ENCODE data around the gene TERF2IP.
A peak's percentile ranks its signal among the peaks of the same experiment; 100 is the strongest.

The TERF2IP gene

GRCh38 chr16:75640598-75640997, 7.0 kb upstream of the TERF2IP start:
- no peak for DNase-seq (ENCODE audit: low read depth, low spot score)

- no peak for DNase-seq (ENCODE audit: low read depth, low spot score)
Observed at GRCh38 chr16:75644240-75645012, 3.1 kb upstream of the TERF2IP start.

GRCh38 chr16:75647112-75647491, 471 bp upstream of the TERF2IP start:
- no peak for DNase-seq (ENCODE audit: low read depth, low spot score)

DNA sequence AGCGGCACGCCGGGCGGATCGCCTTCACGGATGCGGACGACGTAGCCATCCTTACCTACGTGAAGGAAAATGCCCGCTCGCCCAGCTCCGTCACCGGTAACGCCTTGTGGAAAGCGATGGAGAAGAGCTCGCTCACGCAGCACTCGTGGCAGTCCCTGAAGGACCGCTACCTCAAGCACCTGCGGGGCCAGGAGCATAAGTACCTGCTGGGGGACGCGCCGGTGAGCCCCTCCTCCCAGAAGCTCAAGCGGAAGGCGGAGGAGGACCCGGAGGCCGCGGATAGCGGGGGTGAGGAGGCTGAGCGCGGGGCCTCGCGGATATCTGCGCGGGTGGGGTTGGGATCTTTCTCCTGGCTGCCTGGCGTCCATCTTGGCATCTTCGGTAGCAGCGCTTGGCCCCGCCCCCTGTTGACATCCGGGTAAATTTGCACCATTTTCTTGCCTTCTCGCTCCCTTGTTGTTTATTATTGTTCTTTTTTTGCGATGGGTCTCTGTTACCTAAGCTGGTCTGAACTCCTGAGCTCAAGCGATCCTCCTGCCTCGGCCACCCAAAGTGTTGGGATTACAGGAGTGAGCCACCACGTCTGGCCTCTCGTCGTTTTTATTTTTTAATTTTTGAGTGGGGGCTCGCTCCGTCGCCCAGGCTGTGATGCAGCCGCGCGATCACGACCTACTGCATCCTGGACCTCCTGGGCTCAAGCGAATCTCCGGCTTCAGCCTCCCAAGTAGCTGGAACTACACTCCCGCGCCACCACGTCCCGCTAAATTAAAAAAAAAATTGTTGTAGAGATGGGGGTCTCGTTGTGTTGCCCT, 898 bp downstream of the TERF2IP start:
- DNase-seq (ENCODE audit: low read depth, low spot score): no peak

- no peak for DNase-seq (ENCODE audit: low read depth, low spot score)
Observed at GRCh38 chr16:75653922-75654321, 6.3 kb downstream of the TERF2IP start.

DNA sequence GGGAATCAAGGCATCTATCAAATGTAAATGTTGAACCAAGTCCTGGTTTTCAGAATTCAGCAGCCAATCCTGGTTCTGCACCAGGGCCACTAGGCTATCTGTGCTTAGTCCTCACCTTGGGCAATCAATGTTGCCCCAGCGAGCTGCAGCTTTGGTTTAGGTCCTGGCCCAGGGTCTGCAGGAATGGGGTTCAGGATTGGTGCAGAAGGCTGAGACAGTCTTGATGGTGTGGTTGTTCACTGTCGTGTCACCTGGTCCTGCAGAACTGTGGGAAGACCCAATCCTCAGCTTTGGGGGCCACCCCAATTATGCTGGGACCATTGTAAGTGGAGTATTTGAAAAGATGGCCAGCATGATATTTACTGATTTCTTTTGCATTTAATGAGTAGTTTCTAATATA, 10.6 kb downstream of the TERF2IP start:
- DNase-seq (ENCODE audit: low read depth, low spot score): no peak

DNA sequence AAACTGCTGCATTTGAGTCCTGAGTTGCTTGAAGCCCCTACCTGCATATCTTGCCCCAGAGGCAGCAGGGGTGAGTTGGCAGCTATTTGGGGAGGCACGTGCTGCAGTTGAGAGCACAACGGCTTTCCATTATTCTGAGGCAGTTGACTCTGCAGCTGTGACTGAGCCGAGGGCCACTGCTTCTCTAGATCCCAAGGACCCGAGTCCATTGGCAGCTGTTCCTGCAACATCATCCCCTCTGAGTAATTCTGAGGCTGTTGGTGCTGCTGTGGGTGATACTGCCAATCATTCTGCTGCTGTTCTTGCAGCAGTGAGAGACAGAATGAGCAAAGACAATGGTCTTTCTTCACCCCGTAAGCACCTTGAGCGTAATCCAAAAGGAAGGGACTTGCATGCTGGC, 12.7 kb downstream of the TERF2IP start:
- no peak for DNase-seq (ENCODE audit: low read depth, low spot score)

- DNase-seq (ENCODE audit: low read depth, low spot score): no peak
Observed at GRCh38 chr16:75660726-75661302, 13.2 kb downstream of the TERF2IP start.

GRCh38 chr16:75667503-75667902, 19.9 kb downstream of the TERF2IP start:
- DNase-seq (ENCODE audit: low read depth, low spot score): no peak

- no peak for DNase-seq (ENCODE audit: low read depth, low spot score)
Observed at GRCh38 chr16:75676909-75677308, 29.3 kb downstream of the TERF2IP start, which contains the start of gene CPHXL2. Gene CPHXL2, minus strand, starts transcription at chr16:75677009. Its CDS starts 10 bp downstream, at chr16:75676999.

DNA sequence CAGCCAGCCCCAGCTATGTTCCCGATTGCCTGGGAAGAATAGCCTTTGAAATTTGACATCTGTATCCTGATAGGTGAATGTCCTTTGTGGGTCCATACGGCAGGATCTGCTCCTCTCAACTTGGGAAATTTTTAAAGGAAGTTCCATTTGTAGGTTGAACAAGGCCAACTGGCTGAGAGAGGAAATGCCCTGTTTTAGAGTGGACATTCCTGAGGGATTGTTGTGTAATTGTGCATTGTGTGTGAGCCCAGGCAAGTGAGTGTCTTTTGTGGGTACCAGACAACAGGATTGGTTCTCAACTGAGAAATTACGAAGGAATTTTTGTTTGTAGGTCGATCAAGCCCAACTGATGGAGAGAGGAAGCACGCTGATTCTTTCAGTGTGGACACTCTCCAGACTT, 31.8 kb downstream of the TERF2IP start:
- no peak for DNase-seq (ENCODE audit: low read depth, low spot score)

GRCh38 chr16:75682308-75682707, 34.7 kb downstream of the TERF2IP start:
- DNase-seq (ENCODE audit: low read depth, low spot score): no peak

- DNase-seq (ENCODE audit: low read depth, low spot score): no peak
Observed at GRCh38 chr16:75687361-75687760, 39.8 kb downstream of the TERF2IP start.

- peak; percentile 15 for DNase-seq (ENCODE audit: low read depth, low spot score)
Observed at GRCh38 chr16:75695708-75696107, 48.1 kb downstream of the TERF2IP start.

GRCh38 chr16:75697571-75697970, 50.0 kb downstream of the TERF2IP start:
- no peak for DNase-seq (ENCODE audit: low read depth, low spot score)

- DNase-seq (ENCODE audit: low read depth, low spot score): no peak
Observed at GRCh38 chr16:75701361-75701760, 53.8 kb downstream of the TERF2IP start, which contains the start of gene DUXB. Gene DUXB, minus strand, starts transcription at chr16:75701461. Its CDS starts 43 bp downstream, at chr16:75701418.

GRCh38 chr16:75702242-75702641, 54.7 kb downstream of the TERF2IP start:
- DNase-seq (ENCODE audit: low read depth, low spot score): no peak

GRCh38 chr16:75703306-75703705, 55.7 kb downstream of the TERF2IP start:
- no peak for DNase-seq (ENCODE audit: low read depth, low spot score)
